Ascending aorta (tissue), 2 donors: ENCODE measurements around the gene SEPTIN2. TPM values are rescaled to one million over a fixed set of nuclear protein-coding genes. Genes with fewer than 3 reads are reported as not detected.

ENCODE experiments used
- DNase-seq, 2 donors: peaks; one replicate each; pipeline ENCODE4 v3.0.0-alpha.2; 2019; ENCODE audit warnings: low spot score in 2 of 2
- H3K27ac ChIP-seq, 2 donors: fragments of 200-600 bp; sonication (generic); one replicate each; pipeline ENCODE4 v1.5.1; 2016 to 2017; ENCODE audit warnings: mild to moderate bottlenecking in 1 of 2
- H3K27me3 ChIP-seq: fragments of 200-600 bp; sonication (generic); one replicate; pipeline ENCODE4 v1.5.1; 2017
- H3K36me3 ChIP-seq, 2 donors: fragments of 200-600 bp; sonication (generic); one replicate each; pipeline ENCODE4 v1.5.1; 2016
- H3K4me1 ChIP-seq, 2 donors: fragments of 200-600 bp; sonication (generic); one replicate each; pipeline ENCODE4 v1.5.1; 2016 to 2017; ENCODE audit warnings: mild to moderate bottlenecking in 1 of 2
- H3K4me3 ChIP-seq, 2 donors: fragments of 200-600 bp; sonication (generic); one replicate each; pipeline ENCODE4 v1.5.1; 2016 to 2017; ENCODE audit warnings: mild to moderate bottlenecking in 1 of 2
- H3K9me3 ChIP-seq, 2 donors: fragments of 200-600 bp; sonication (generic); one replicate each; pipeline ENCODE4 v1.5.1; 2016
- CTCF ChIP-seq, 3 experiments: fragments of 200-600 bp in 2 of 3; fragments of 450-650 bp in 1 of 3; sonication (generic) in 2 of 3; IDR thresholded peaks; one replicate each; pipeline ENCODE4 v1.5.1; 2016 to 2019; ENCODE audit warnings: antibody characterized with exemption in 3 of 3, mild to moderate bottlenecking in 1 of 3, moderate library complexity in 1 of 3
- intact Hi-C: fragments of 100-400 bp; cut with DNase I; formaldehyde crosslinking; loops from one replicate; pipeline ENCODE4 v1.15.1; 2023
- total RNA-seq: library from RNA; depleted of rRNA; stranded (reverse); fragments of >200 nt; gene quantifications from one replicate; pipeline ENCODE4 v1.1.0, GENCODE V29; 2016

Gene SEPTIN2
- total RNA-seq, 1 donor from 2014 or later: 248 TPM

GRCh38 chr2:241295326-241296095 lies 20.2 kb upstream of the SEPTIN2 start:
- Histone ChIP-seq H3K27me3 (no peaks in the 10 kb centered on the region), H3K4me3 (no peak overlapping the region), H3K4me1 (no peaks in the 10 kb centered on the region), H3K27ac (no peak overlapping the region), H3K9me3 (no peaks in the 10 kb centered on the region), H3K36me3 (peaks cover 0 to 10% of the 10 kb centered on the region in 2 donors)
- no peak for TF ChIP-seq CTCF (IDR thresholded peaks at IDR 0.05)
- intact Hi-C loops: no loop called here
- no peak for DNase-seq

- intact Hi-C loops: no loop called here
- no peak for DNase-seq
These were observed 19.0 kb upstream of the SEPTIN2 start for GRCh38 chr2:241296767-241297166.

GRCh38 chr2:241298673-241299072 lies 17.1 kb upstream of the SEPTIN2 start:
- no peak for TF ChIP-seq CTCF (IDR thresholded peaks at IDR 0.05)
- no peaks in the 10 kb centered on the region for H3K9me3 ChIP-seq
- no peaks in the 10 kb centered on the region for H3K4me1 ChIP-seq
- H3K27ac ChIP-seq: no peak overlapping the region
- no peak overlapping the region for H3K4me3 ChIP-seq
- no peak for DNase-seq
- peaks cover 0 to 10% of the 10 kb centered on the region in 2 donors for H3K36me3 ChIP-seq
- no peaks in the 10 kb centered on the region for H3K27me3 ChIP-seq
- intact Hi-C loops: no loop called here

More at GRCh38 chr2:241296767-241297166, 19.0 kb upstream of the SEPTIN2 start:
- peaks cover 0 to 10% of the 10 kb centered on the region in 2 donors for H3K36me3 ChIP-seq
- no peak for TF ChIP-seq CTCF (IDR thresholded peaks at IDR 0.05)
- H3K27ac ChIP-seq: no peak overlapping the region
- H3K4me1 ChIP-seq: no peaks in the 10 kb centered on the region
- no peaks in the 10 kb centered on the region for H3K27me3 ChIP-seq
- no peak overlapping the region for H3K4me3 ChIP-seq
- H3K9me3 ChIP-seq: no peaks in the 10 kb centered on the region

- peaks cover 0 to 10% of the 10 kb centered on the region in 2 donors for H3K36me3 ChIP-seq
These were observed 15.7 kb upstream of the SEPTIN2 start for GRCh38 chr2:241300000-241300399.

GRCh38 chr2:241302083-241302482 lies 13.6 kb upstream of the SEPTIN2 start:
- Histone ChIP-seq H3K36me3 (peaks cover 0 to 6% of the 10 kb centered on the region in 2 donors), H3K4me3 (no peak overlapping the region), H3K27me3 (no peaks in the 10 kb centered on the region), H3K27ac (no peak overlapping the region), H3K4me1 (peaks cover 0 to 3% of the 10 kb centered on the region in 2 donors), H3K9me3 (no peaks in the 10 kb centered on the region)
- DNase-seq: no peak
- TF ChIP-seq CTCF (IDR thresholded peaks at IDR 0.05): no peak
- intact Hi-C loops: no loop called here

More at GRCh38 chr2:241300000-241300399, 15.7 kb upstream of the SEPTIN2 start:
- peaks cover 0 to 3% of the 10 kb centered on the region in 2 donors for H3K4me1 ChIP-seq
- no peaks in the 10 kb centered on the region for H3K27me3 ChIP-seq
- no peak for DNase-seq
- intact Hi-C loops: no loop called here
- no peak overlapping the region for H3K27ac ChIP-seq
- no peaks in the 10 kb centered on the region for H3K9me3 ChIP-seq
- no peak overlapping the region for H3K4me3 ChIP-seq
- TF ChIP-seq CTCF (IDR thresholded peaks at IDR 0.05): no peak
